ENCODE data around the gene HENMT1.

DNA sequence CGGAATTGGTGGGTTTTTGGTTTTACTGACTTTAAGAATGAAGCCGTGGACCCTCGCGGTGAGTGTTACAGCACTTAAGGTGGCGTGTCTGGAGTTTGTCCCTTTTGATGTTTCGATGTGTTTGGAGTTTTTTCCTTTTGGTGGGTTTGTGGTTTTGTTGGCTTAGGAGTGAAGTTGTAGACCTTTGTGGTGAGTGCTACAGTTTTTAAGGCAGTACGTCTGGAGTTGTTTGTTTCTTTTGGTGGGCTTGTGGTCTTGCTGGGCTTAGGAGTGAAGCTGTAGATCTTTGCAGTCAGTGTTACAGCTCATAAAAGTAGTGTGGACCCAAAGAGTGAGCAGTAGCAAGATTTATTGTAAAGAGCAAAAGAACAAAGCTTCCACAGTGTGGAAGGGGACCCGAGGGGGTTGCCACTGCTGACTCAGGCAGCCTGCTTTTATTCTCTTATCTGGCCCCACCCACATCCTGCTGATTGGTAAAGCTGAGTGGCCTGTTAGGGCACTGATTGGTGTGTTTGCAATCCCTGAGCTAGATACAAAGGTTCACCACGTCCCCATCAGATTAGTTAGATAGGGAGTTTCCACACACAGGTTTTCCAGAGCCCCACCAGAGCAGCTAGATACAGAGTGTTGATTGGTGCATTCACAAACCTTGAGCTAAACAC, 20.9 kb downstream of the HENMT1 start:
- TF ChIP-seq RAD21 (conservative IDR thresholded peaks at IDR 0.05 in 1 of 2, IDR thresholded peaks at IDR 0.05 in 1 of 2), result no peak
- TF ChIP-seq, protein P1, sequence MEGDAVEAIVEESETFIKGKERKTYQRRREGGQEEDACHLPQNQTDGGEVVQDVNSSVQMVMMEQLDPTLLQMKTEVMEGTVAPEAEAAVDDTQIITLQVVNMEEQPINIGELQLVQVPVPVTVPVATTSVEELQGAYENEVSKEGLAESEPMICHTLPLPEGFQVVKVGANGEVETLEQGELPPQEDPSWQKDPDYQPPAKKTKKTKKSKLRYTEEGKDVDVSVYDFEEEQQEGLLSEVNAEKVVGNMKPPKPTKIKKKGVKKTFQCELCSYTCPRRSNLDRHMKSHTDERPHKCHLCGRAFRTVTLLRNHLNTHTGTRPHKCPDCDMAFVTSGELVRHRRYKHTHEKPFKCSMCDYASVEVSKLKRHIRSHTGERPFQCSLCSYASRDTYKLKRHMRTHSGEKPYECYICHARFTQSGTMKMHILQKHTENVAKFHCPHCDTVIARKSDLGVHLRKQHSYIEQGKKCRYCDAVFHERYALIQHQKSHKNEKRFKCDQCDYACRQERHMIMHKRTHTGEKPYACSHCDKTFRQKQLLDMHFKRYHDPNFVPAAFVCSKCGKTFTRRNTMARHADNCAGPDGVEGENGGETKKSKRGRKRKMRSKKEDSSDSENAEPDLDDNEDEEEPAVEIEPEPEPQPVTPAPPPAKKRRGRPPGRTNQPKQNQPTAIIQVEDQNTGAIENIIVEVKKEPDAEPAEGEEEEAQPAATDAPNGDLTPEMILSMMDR (IDR thresholded peaks at IDR 0.05), result no peak
- TF ChIP-seq, protein P2, sequence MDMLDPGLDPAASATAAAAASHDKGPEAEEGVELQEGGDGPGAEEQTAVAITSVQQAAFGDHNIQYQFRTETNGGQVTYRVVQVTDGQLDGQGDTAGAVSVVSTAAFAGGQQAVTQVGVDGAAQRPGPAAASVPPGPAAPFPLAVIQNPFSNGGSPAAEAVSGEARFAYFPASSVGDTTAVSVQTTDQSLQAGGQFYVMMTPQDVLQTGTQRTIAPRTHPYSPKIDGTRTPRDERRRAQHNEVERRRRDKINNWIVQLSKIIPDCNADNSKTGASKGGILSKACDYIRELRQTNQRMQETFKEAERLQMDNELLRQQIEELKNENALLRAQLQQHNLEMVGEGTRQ (IDR thresholded peaks at IDR 0.05), result no peak
- TF ChIP-seq MAZ (IDR thresholded peaks at IDR 0.05; ENCODE audit: borderline replicate concordance, low read depth, low read length), result no peak
- TF ChIP-seq POLR2A (IDR thresholded peaks at IDR 0.05; ENCODE audit: low read length), result no peak
- TF ChIP-seq, protein P3, sequence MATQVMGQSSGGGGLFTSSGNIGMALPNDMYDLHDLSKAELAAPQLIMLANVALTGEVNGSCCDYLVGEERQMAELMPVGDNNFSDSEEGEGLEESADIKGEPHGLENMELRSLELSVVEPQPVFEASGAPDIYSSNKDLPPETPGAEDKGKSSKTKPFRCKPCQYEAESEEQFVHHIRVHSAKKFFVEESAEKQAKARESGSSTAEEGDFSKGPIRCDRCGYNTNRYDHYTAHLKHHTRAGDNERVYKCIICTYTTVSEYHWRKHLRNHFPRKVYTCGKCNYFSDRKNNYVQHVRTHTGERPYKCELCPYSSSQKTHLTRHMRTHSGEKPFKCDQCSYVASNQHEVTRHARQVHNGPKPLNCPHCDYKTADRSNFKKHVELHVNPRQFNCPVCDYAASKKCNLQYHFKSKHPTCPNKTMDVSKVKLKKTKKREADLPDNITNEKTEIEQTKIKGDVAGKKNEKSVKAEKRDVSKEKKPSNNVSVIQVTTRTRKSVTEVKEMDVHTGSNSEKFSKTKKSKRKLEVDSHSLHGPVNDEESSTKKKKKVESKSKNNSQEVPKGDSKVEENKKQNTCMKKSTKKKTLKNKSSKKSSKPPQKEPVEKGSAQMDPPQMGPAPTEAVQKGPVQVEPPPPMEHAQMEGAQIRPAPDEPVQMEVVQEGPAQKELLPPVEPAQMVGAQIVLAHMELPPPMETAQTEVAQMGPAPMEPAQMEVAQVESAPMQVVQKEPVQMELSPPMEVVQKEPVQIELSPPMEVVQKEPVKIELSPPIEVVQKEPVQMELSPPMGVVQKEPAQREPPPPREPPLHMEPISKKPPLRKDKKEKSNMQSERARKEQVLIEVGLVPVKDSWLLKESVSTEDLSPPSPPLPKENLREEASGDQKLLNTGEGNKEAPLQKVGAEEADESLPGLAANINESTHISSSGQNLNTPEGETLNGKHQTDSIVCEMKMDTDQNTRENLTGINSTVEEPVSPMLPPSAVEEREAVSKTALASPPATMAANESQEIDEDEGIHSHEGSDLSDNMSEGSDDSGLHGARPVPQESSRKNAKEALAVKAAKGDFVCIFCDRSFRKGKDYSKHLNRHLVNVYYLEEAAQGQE (IDR thresholded peaks at IDR 0.05), result no peak
- no peak for TF ChIP-seq EP300 (IDR thresholded peaks at IDR 0.05)
- no peak for TF ChIP-seq CHD4 (IDR thresholded peaks at IDR 0.05; ENCODE audit: borderline replicate concordance)
- TF ChIP-seq BHLHE40 (IDR thresholded peaks at IDR 0.05; ENCODE audit: low read depth, low read length), result no peak
- TF ChIP-seq MAFK (IDR thresholded peaks at IDR 0.05; ENCODE audit: partially characterized antibody), result no peak
